ENCODE data around the gene CPZ. TPM values are rescaled to one million over a fixed set of nuclear protein-coding genes. Genes with fewer than 3 reads are reported as not detected.

CPZ gene
- total RNA-seq, 4 donors from 2014 or later = 0.42 to 2.7 (median 2.2) TPM

GRCh38 chr4:8555716-8556115, 36.8 kb upstream of the CPZ start:
- Histone ChIP-seq H3K36me3 (no peaks in the 10 kb centered on the region), H3K9me3 (peaks cover 0 to 5% (median 0%) of the 10 kb centered on the region in 4 donors), H3K27ac (replicated peaks in 1 of 4) (no peak overlapping the region), H3K4me1 (no peaks in the 10 kb centered on the region), H3K27me3 (peaks cover 0 to 40% (median 0%) of the 10 kb centered on the region in 4 donors), H3K4me3 (no peak overlapping the region)
- TF ChIP-seq, protein P1, sequence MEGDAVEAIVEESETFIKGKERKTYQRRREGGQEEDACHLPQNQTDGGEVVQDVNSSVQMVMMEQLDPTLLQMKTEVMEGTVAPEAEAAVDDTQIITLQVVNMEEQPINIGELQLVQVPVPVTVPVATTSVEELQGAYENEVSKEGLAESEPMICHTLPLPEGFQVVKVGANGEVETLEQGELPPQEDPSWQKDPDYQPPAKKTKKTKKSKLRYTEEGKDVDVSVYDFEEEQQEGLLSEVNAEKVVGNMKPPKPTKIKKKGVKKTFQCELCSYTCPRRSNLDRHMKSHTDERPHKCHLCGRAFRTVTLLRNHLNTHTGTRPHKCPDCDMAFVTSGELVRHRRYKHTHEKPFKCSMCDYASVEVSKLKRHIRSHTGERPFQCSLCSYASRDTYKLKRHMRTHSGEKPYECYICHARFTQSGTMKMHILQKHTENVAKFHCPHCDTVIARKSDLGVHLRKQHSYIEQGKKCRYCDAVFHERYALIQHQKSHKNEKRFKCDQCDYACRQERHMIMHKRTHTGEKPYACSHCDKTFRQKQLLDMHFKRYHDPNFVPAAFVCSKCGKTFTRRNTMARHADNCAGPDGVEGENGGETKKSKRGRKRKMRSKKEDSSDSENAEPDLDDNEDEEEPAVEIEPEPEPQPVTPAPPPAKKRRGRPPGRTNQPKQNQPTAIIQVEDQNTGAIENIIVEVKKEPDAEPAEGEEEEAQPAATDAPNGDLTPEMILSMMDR (IDR thresholded peaks at IDR 0.05) = no peak
- no peak for TF ChIP-seq POLR2AphosphoS5 (IDR thresholded peaks at IDR 0.05)
- TF ChIP-seq EP300 (IDR thresholded peaks at IDR 0.05) = no peak
- intact Hi-C loops (cut with DNase I) = no loop called here
- WGBS = 84% methylated on average over 2 of the region's 5 CpGs
- no peak for DNase-seq (ENCODE audit: extremely low spot score)

- intact Hi-C loops (cut with DNase I) = no loop called here
- H3K27me3 ChIP-seq = peaks cover 0 to 43% (median 0%) of the 10 kb centered on the region in 4 donors
- no peak overlapping the region for H3K4me3 ChIP-seq
- H3K9me3 ChIP-seq = peaks cover 0 to 3% (median 0%) of the 10 kb centered on the region in 4 donors
- TF ChIP-seq EP300 (IDR thresholded peaks at IDR 0.05) = no peak
- no peak for TF ChIP-seq POLR2A (IDR thresholded peaks at IDR 0.05; ENCODE audit: low read depth)
- TF ChIP-seq POLR2AphosphoS5 (IDR thresholded peaks at IDR 0.05) = no peak
- TF ChIP-seq, protein P1 (IDR thresholded peaks at IDR 0.05) = no peak
- WGBS = 65% methylated on average over 17 of the region's 17 CpGs
- DNase-seq (ENCODE audit: extremely low spot score) = no peak
- no peak overlapping the region for H3K27ac ChIP-seq (replicated peaks in 1 of 4)
- H3K4me1 ChIP-seq = no peaks in the 10 kb centered on the region
- no peaks in the 10 kb centered on the region for H3K36me3 ChIP-seq
These were observed 36.0 kb upstream of the CPZ start for GRCh38 chr4:8556341-8557150.

- DNase-seq (ENCODE audit: extremely low spot score) = no peak
- WGBS = 80% methylated on average over 17 of the region's 21 CpGs
- Histone ChIP-seq H3K4me1 (no peaks in the 10 kb centered on the region), H3K4me3 (no peak overlapping the region), H3K27ac (replicated peaks in 1 of 4) (no peak overlapping the region), H3K36me3 (no peaks in the 10 kb centered on the region), H3K27me3 (peaks cover 0 to 43% (median 0%) of the 10 kb centered on the region in 4 donors), H3K9me3 (no peaks in the 10 kb centered on the region)
- intact Hi-C loops (cut with DNase I) = no loop called here
- TF ChIP-seq POLR2AphosphoS5 (IDR thresholded peaks at IDR 0.05) (no peak), POLR2A (IDR thresholded peaks at IDR 0.05; ENCODE audit: low read depth) (no peak), EP300 (IDR thresholded peaks at IDR 0.05) (no peak)
- TF ChIP-seq, protein P1 (IDR thresholded peaks at IDR 0.05) = no peak
These were observed 35.2 kb upstream of the CPZ start for GRCh38 chr4:8557151-8558076.

DNA sequence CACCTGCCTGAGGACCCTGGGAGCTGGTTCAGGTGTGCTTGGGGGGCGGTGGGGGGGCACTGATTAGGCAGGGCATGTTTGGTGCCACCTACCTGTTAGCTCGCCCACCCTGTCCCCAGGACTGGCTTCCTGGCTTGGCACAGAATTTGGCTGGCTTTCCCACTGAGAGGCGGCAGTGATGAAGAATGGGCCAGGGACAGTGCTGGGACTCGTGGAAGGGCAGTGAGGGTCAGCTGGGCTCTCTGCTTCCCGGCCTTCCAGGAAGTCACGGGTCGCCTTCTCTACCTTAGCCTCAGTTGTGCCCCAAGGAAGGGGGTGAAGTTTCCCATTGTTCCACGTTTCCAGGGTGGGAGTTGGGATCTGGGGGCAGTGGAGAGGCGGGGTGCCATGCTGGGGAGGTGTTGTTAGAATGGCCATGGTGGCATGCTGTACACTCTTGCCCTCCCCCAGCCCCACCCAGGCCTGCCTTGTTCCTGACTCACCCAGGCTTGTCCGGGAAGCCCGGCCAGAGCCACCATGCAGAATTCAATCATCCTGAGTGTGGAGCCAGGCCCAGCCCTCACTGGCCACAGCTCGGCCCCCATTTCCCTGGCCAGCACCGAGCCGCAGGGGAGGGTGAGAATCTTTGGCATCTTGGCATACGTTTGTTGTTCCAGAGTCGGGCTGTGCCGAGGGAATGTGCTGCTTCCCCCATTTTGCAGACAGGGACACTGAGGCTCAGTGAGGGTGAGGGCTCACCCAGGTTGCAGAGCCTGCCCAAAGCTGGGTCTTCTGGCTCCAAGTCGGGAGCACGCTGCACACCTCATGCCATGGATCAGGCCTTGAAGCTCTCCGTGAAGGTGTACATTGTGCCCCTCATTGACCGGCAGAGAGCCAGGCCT, 34.2 kb upstream of the CPZ start:
- Histone ChIP-seq H3K9me3 (no peaks in the 10 kb centered on the region), H3K27me3 (peaks cover 0 to 43% (median 0%) of the 10 kb centered on the region in 4 donors), H3K27ac (replicated peaks in 1 of 4) (no peak overlapping the region), H3K4me3 (no peak overlapping the region), H3K4me1 (no peaks in the 10 kb centered on the region), H3K36me3 (no peaks in the 10 kb centered on the region)
- WGBS = 85% methylated on average over 17 of the region's 21 CpGs
- TF ChIP-seq POLR2AphosphoS5 (IDR thresholded peaks at IDR 0.05) (no peak), POLR2A (IDR thresholded peaks at IDR 0.05; ENCODE audit: low read depth) (no peak), EP300 (IDR thresholded peaks at IDR 0.05) (no peak)
- TF ChIP-seq, protein P1 (IDR thresholded peaks at IDR 0.05) = no peak
- DNase-seq (ENCODE audit: extremely low spot score) = no peak
- intact Hi-C loops (cut with DNase I) = no loop called here
